ENCODE measurements around the gene LIMD2. TPM values are rescaled to one million over a fixed set of nuclear protein-coding genes. Genes with fewer than 3 reads are reported as not detected.

The LIMD2 gene
- total and polyA plus RNA-seq, 2 of the 8 experiments (the other 6 are each of a cell fraction or from before 2014, with no cell fraction given): 72.0 to 77.2 TPM

- Histone ChIP-seq H3K14ac (ENCODE audit: insufficient read length) (no peak overlapping the region), H3K4me2 (ENCODE audit: insufficient read depth in 1 of 2, low read depth in 2 of 2, low read length in 2 of 2) (no peak overlapping the region), H3K9ac (replicated peaks in 1 of 4; ENCODE audit: extremely low read depth in 1 of 4, low read depth in 3 of 4, low read length in 3 of 4) (no peak overlapping the region), H2BK5ac (ENCODE audit: low read depth, low read length) (no peak overlapping the region), H3K79me2 (ENCODE audit: control insufficient read depth in 1 of 2, insufficient read depth in 2 of 2, low read length in 2 of 2) (no peaks in the 10 kb centered on the region), H2BK20ac (ENCODE audit: low read length) (no peak overlapping the region), H4K91ac (replicated peaks; ENCODE audit: insufficient read length, low read length) (no peak overlapping the region), H2AK5ac (ENCODE audit: low read depth, low read length) (no peak overlapping the region), H2BK12ac (ENCODE audit: low read depth, low read length) (no peak overlapping the region), H3K4me1 (replicated peaks in 1 of 4; ENCODE audit: control insufficient read depth in 3 of 4, insufficient read depth in 4 of 4, low read length in 3 of 4) (no peaks in the 10 kb centered on the region), H3K27me3 (replicated peaks in 1 of 4; ENCODE audit: control insufficient read depth in 3 of 4, extremely low read depth in 1 of 4, insufficient read depth in 3 of 4, low read length in 3 of 4) (no peaks in the 10 kb centered on the region), H3K56ac (replicated peaks; ENCODE audit: insufficient read length, low read depth, low read length) (no peak overlapping the region), H2AFZ (ENCODE audit: low read length) (no peak overlapping the region), H3K23me2 (ENCODE audit: low read depth, low read length) (no peaks in the 10 kb centered on the region), H2BK120ac (replicated peaks; ENCODE audit: low read depth, low read length) (no peak overlapping the region), H3K23ac (ENCODE audit: insufficient read length) (no peak overlapping the region), H2BK15ac (ENCODE audit: low read length) (no peak overlapping the region), H4K5ac (ENCODE audit: insufficient read length, low read depth, low read length) (no peak overlapping the region), H3K27ac (ENCODE audit: low read depth, low read length) (no peak overlapping the region), H3K79me1 (ENCODE audit: low read depth, low read length) (no peaks in the 10 kb centered on the region), H3K18ac (ENCODE audit: extremely low read depth, low read length) (no peak overlapping the region), H3K4ac (replicated peaks; ENCODE audit: insufficient read length, low read depth, low read length) (no peak overlapping the region), H3K36me3 (ENCODE audit: control insufficient read depth in 2 of 4, insufficient read depth in 4 of 4, low read length in 3 of 4) (peaks cover 0 to 14% (median 2%) of the 10 kb centered on the region in 4 experiments; a peak in 2 of 8 replicates), H3K9me3 (ENCODE audit: insufficient read depth in 2 of 2, low read depth in 1 of 2, low read length in 1 of 2) (no peaks in the 10 kb centered on the region), H4K8ac (ENCODE audit: extremely low read depth, insufficient read depth, low read length) (no peak overlapping the region), H4K20me1 (replicated peaks in 1 of 2; ENCODE audit: control insufficient read depth in 1 of 2, insufficient read depth in 2 of 2, low read length in 2 of 2) (no peaks in the 10 kb centered on the region), H3K4me3 (ENCODE audit: extremely low read depth in 1 of 4, insufficient read depth in 2 of 4, low read depth in 3 of 4, low read length in 4 of 4) (no peak overlapping the region)
- CTCF ChIA-PET (ENCODE audit: partially characterized antibody): interaction anchor here (0.6 kb wide), 1 partner anchor 62 kb away, joined by 3 read pairs; no protein-coding TSS in a partner anchor
- DNase-seq (ENCODE audit: low read depth in 1 of 2, low spot score in 2 of 2) (no peak), FAIRE-seq (no peak)
- WGBS, 2 experiments (ENCODE audit: extremely low coverage in 1 of 2, insufficient coverage in 1 of 2, insufficient read length in 1 of 2, insufficient replicate concordance in 2 of 2, low coverage in 1 of 2, low lambda C conversion rate in 2 of 2, missing lambda C conversion rate in 1 of 2): 90% methylated on average over 2 of the region's 2 CpGs; no CpG with 5 or more reads in 1 of the 2 experiments
- POLR2A ChIA-PET (ENCODE audit: partially characterized antibody): interaction anchor here (0.7 to 0.9 kb wide), 2 partner anchors 11 to 20 kb away, joined by 3 to 4 read pairs; partner anchors contain the start of gene STRADA
- TF ChIP-seq KDM5A (IDR thresholded peaks at IDR 0.05; ENCODE audit: low read length) (no peak), POLR2A (IDR thresholded peaks at IDR 0.05; ENCODE audit: control extremely low read depth in 1 of 2, low read depth in 2 of 2, low read length in 2 of 2) (no peak), SIX5 (IDR thresholded peaks at IDR 0.05; ENCODE audit: low read depth, low read length) (no peak), NRF1 (IDR thresholded peaks at IDR 0.05; ENCODE audit: low read depth, low read length) (no peak), JUN (IDR thresholded peaks at IDR 0.05; ENCODE audit: low read depth, low read length) (no peak), SIRT6 (IDR thresholded peaks at IDR 0.05; ENCODE audit: low read length) (no peak), TBP (IDR thresholded peaks at IDR 0.05; ENCODE audit: low read depth, low read length) (no peak), HDAC6 (IDR thresholded peaks at IDR 0.05; ENCODE audit: low read depth, low read length) (no peak), SRF (IDR thresholded peaks at IDR 0.05; ENCODE audit: low read depth, low read length) (no peak), POLR2AphosphoS5 (IDR thresholded peaks at IDR 0.05; ENCODE audit: low read depth, low read length) (no peak), SUZ12 (IDR thresholded peaks at IDR 0.05; ENCODE audit: low read length) (no peak), RBBP5 (IDR thresholded peaks at IDR 0.05; ENCODE audit: borderline replicate concordance, low read depth, low read length) (no peak), KDM4A (IDR thresholded peaks at IDR 0.05; ENCODE audit: low read depth, low read length, severe bottlenecking) (no peak), EP300 (IDR thresholded peaks at IDR 0.05; ENCODE audit: borderline replicate concordance in 1 of 2, low read depth in 2 of 2, low read length in 2 of 2) (no peak), TEAD4 (IDR thresholded peaks at IDR 0.05; ENCODE audit: low read depth, low read length) (no peak), CHD1 (IDR thresholded peaks at IDR 0.05; ENCODE audit: low read depth, low read length) (no peak)
Measured at GRCh38 chr17:63722403-63722802, 22.5 kb upstream of the LIMD2 start.
